Midbrain (tissue), 1 donor: ENCODE measurements around the gene LOXHD1.

Source experiments
- DNase-seq: peaks from one replicate; lab custom pipeline; 2025; lab: John Stamatoyannopoulos, UW

LOXHD1 gene

GRCh38 chr18:46447792-46448191 lies 209.2 kb downstream of the LOXHD1 start:
- DNase-seq = no peak

GRCh38 chr18:46447323-46447722 lies 209.7 kb downstream of the LOXHD1 start:
- no peak for DNase-seq

GRCh38 chr18:46445522-46446313 lies 211.3 kb downstream of the LOXHD1 start:
- DNase-seq = no peak

GRCh38 chr18:46439037-46439436 lies 218.0 kb downstream of the LOXHD1 start:
- DNase-seq = no peak

GRCh38 chr18:46437061-46437460 lies 220.0 kb downstream of the LOXHD1 start:
- DNase-seq = no peak

GRCh38 chr18:46436621-46437020 lies 220.4 kb downstream of the LOXHD1 start:
- no peak for DNase-seq

- no peak for DNase-seq
These were observed 222.0 kb downstream of the LOXHD1 start for GRCh38 chr18:46435031-46435430.

GRCh38 chr18:46434629-46435028 lies 222.4 kb downstream of the LOXHD1 start:
- no peak for DNase-seq

GRCh38 chr18:46433121-46433826 lies 223.7 kb downstream of the LOXHD1 start:
- no peak for DNase-seq

- DNase-seq = no peak
These were observed 225.4 kb downstream of the LOXHD1 start for GRCh38 chr18:46431522-46432171.

GRCh38 chr18:46429649-46430224 lies 227.3 kb downstream of the LOXHD1 start:
- no peak for DNase-seq

GRCh38 chr18:46429130-46429529 lies 227.9 kb downstream of the LOXHD1 start:
- no peak for DNase-seq

GRCh38 chr18:46428368-46428767 lies 228.7 kb downstream of the LOXHD1 start:
- DNase-seq = no peak

GRCh38 chr18:46427216-46427995 lies 229.6 kb downstream of the LOXHD1 start:
- DNase-seq = no peak
